H1 (cell line): ENCODE data around the gene HBM. TPM values are rescaled to one million over a fixed set of nuclear protein-coding genes. Genes with fewer than 3 reads are reported as not detected.
A peak's percentile ranks its signal among the peaks of the same experiment; 100 is the strongest.

ENCODE experiments used
- CTCF ChIA-PET: fragments of 300-600 bp; sonication (Branson Sonifier 250); formaldehyde crosslinking; loops from one replicate; lab custom pipeline; 2021; ENCODE audit not compliant: partially characterized antibody; lab: Charles Lee
- POLR2A ChIA-PET: fragments of 300-600 bp; sonication (Branson Sonifier 250); formaldehyde crosslinking; loops from one replicate; lab custom pipeline; 2021; ENCODE audit warnings: inconsistent platforms; ENCODE audit not compliant: partially characterized antibody; lab: Charles Lee
- DNase-seq, 2 experiments: peaks; one replicate each; pipeline versions ENCODE4 v3.0.0 to v3.0.0-alpha.2; 2010 to 2022; ENCODE audit warnings: low spot score in 2 of 2, low read depth in 1 of 2, mixed read lengths in 1 of 2
- FAIRE-seq: peaks from 2 replicates; lab custom pipeline; 2011; peaks lifted over from hg19 to GRCh38; lab: Jason Lieb, UNC
- H2AFZ ChIP-seq: 2 replicates; pipeline ENCODE4 v1.8.1; 2012; ENCODE audit warnings: low read length, inconsistent platforms
- H2AK5ac ChIP-seq: 2 replicates; pipeline ENCODE4 v1.6.1; 2013; ENCODE audit warnings: low read depth, low read length
- H2BK120ac ChIP-seq: replicated peaks from 2 replicates; pipeline ENCODE3; 2013; ENCODE audit warnings: low read depth, low read length, inconsistent platforms
- H2BK12ac ChIP-seq: 2 replicates; pipeline ENCODE4 v1.6.1; 2013; ENCODE audit warnings: low read depth, low read length
- H2BK15ac ChIP-seq: 2 replicates; pipeline ENCODE4 v1.6.1; 2013; ENCODE audit warnings: low read length
- H2BK20ac ChIP-seq: 2 replicates; pipeline ENCODE4 v1.6.1; 2013; ENCODE audit warnings: low read length
- H2BK5ac ChIP-seq: 2 replicates; pipeline ENCODE4 v1.6.1; 2013; ENCODE audit warnings: low read depth, low read length
- H3K14ac ChIP-seq: 2 replicates; pipeline ENCODE4 v1.6.1; 2013; ENCODE audit warnings: inconsistent platforms; ENCODE audit not compliant: insufficient read length
- H3K18ac ChIP-seq: 2 replicates; pipeline ENCODE4 v1.6.1; 2013; ENCODE audit warnings: low read length; ENCODE audit errors: extremely low read depth
- H3K23ac ChIP-seq: 2 replicates; pipeline ENCODE4 v1.6.1; 2013; ENCODE audit warnings: inconsistent platforms; ENCODE audit not compliant: insufficient read length
- H3K23me2 ChIP-seq: 2 replicates; pipeline ENCODE4 v1.6.1; 2013; ENCODE audit warnings: low read depth, low read length
- H3K27ac ChIP-seq: 2 replicates; pipeline ENCODE4 v1.6.1; 2011; ENCODE audit warnings: low read depth, low read length, inconsistent platforms
- H3K27me3 ChIP-seq, 4 experiments: replicated peaks in 1 of 4; 1 replicate in 1 of 4; 2 replicates in 3 of 4; pipeline versions ENCODE4 v1.6.1 to v1.8.1; 2011 to 2013; ENCODE audit warnings: low read length in 3 of 4, mild to moderate bottlenecking in 3 of 4, inconsistent platforms in 2 of 4, mixed read lengths in 2 of 4, moderate library complexity in 1 of 4; ENCODE audit not compliant: control insufficient read depth in 3 of 4, insufficient read depth in 3 of 4; ENCODE audit errors: extremely low read depth in 1 of 4
- H3K36me3 ChIP-seq, 4 experiments: 2 replicates each; pipeline versions ENCODE4 v1.6.1 to v1.8.1; 2011 to 2013; ENCODE audit warnings: mild to moderate bottlenecking in 4 of 4, low read length in 3 of 4, moderate library complexity in 2 of 4, control low read depth in 1 of 4, inconsistent platforms in 1 of 4; ENCODE audit not compliant: insufficient read depth in 4 of 4, control insufficient read depth in 2 of 4
- H3K4ac ChIP-seq: replicated peaks from 2 replicates; pipeline ENCODE3; 2013; ENCODE audit warnings: low read length, low read depth, mixed read lengths, inconsistent platforms; ENCODE audit not compliant: insufficient read length
- H3K4me1 ChIP-seq, 4 experiments: replicated peaks in 1 of 4; 1 replicate in 1 of 4; 2 replicates in 3 of 4; pipeline versions ENCODE4 v1.6.1 to v1.8.1; 2011 to 2013; ENCODE audit warnings: low read length in 3 of 4, inconsistent platforms in 2 of 4, mixed read lengths in 1 of 4; ENCODE audit not compliant: insufficient read depth in 4 of 4, control insufficient read depth in 3 of 4
- H3K4me2 ChIP-seq, 2 experiments: 2 replicates each; pipeline versions ENCODE4 v1.6.1 to v1.8.1; 2011 to 2013; ENCODE audit warnings: low read depth in 2 of 2, low read length in 2 of 2, control low read depth in 1 of 2, inconsistent platforms in 1 of 2, mild to moderate bottlenecking in 1 of 2; ENCODE audit not compliant: insufficient read depth in 1 of 2
- H3K4me3 ChIP-seq, 4 experiments: fragments of 200-600, 300-600 bp in 1 of 4; sonication (generic), shearing (Covaris generic), sonication (Bioruptor Twin) in 1 of 4; 2 replicates each; pipeline versions ENCODE4 v1.5.1 to v1.8.1; 2011 to 2016; ENCODE audit warnings: low read length in 4 of 4, low read depth in 3 of 4, control low read depth in 2 of 4, inconsistent platforms in 2 of 4, mild to moderate bottlenecking in 2 of 4, mixed read lengths in 1 of 4, moderate library complexity in 1 of 4; ENCODE audit not compliant: insufficient read depth in 2 of 4; ENCODE audit errors: extremely low read depth in 1 of 4
- H3K56ac ChIP-seq: replicated peaks from 2 replicates; pipeline ENCODE3; 2013; ENCODE audit warnings: low read depth, mild to moderate bottlenecking, mixed read lengths, low read length, inconsistent platforms; ENCODE audit not compliant: insufficient read length
- H3K79me1 ChIP-seq: 2 replicates; pipeline ENCODE4 v1.6.1; 2013; ENCODE audit warnings: low read depth, low read length, control low read depth
- H3K79me2 ChIP-seq, 2 experiments: 2 replicates each; pipeline versions ENCODE4 v1.6.1 to v1.8.1; 2012 to 2013; ENCODE audit warnings: low read length in 2 of 2, mild to moderate bottlenecking in 2 of 2, inconsistent platforms in 1 of 2; ENCODE audit not compliant: insufficient read depth in 2 of 2, control insufficient read depth in 1 of 2
- H3K9ac ChIP-seq, 4 experiments: replicated peaks in 1 of 4; 1 replicate in 1 of 4; 2 replicates in 3 of 4; pipeline versions ENCODE4 v1.6.1 to v1.8.1; 2011 to 2013; ENCODE audit warnings: low read depth in 3 of 4, low read length in 3 of 4, control low read depth in 2 of 4, mild to moderate bottlenecking in 2 of 4, moderate library complexity in 2 of 4, inconsistent platforms in 1 of 4; ENCODE audit errors: extremely low read depth in 1 of 4
- H3K9me3 ChIP-seq, 2 experiments: 2 replicates each; pipeline versions ENCODE4 v1.6.1 to v1.8.1; 2012 to 2013; ENCODE audit warnings: mild to moderate bottlenecking in 2 of 2, moderate library complexity in 2 of 2, control low read depth in 1 of 2, inconsistent platforms in 1 of 2, low read depth in 1 of 2, low read length in 1 of 2, mixed read lengths in 1 of 2; ENCODE audit not compliant: insufficient read depth in 2 of 2
- H4K20me1 ChIP-seq, 2 experiments: replicated peaks in 1 of 2; 2 replicates each; pipeline versions ENCODE3 to v1.8.1; 2011 to 2013; ENCODE audit warnings: inconsistent platforms in 2 of 2, low read length in 2 of 2, mild to moderate bottlenecking in 1 of 2; ENCODE audit not compliant: insufficient read depth in 2 of 2, control insufficient read depth in 1 of 2
- H4K5ac ChIP-seq: 2 replicates; pipeline ENCODE4 v1.6.1; 2013; ENCODE audit warnings: low read length, low read depth, mixed read lengths, inconsistent platforms; ENCODE audit not compliant: insufficient read length
- H4K8ac ChIP-seq: 2 replicates; pipeline ENCODE4 v1.8.0; 2013; ENCODE audit warnings: mild to moderate bottlenecking, moderate library complexity, low read length, inconsistent platforms; ENCODE audit not compliant: insufficient read depth; ENCODE audit errors: extremely low read depth
- H4K91ac ChIP-seq: replicated peaks from 2 replicates; pipeline ENCODE3; 2013; ENCODE audit warnings: low read length, mixed read lengths, inconsistent platforms; ENCODE audit not compliant: insufficient read length
- EZH2 ChIP-seq: fragments of 200-600 bp; sonication (generic); IDR thresholded peaks from 2 replicates; pipeline ENCODE4 v1.7.1; 2012; ENCODE audit warnings: low read depth, mild to moderate bottlenecking, moderate library complexity, low read length, inconsistent platforms; ENCODE audit not compliant: severe bottlenecking
- FOSL1 ChIP-seq: IDR thresholded peaks from 2 replicates; pipeline ENCODE4 v1.6.1; 2011; ENCODE audit warnings: mild to moderate bottlenecking, low read depth, low read length, moderate library complexity; ENCODE audit not compliant: insufficient read depth
- KDM4A ChIP-seq: IDR thresholded peaks from one replicate; pipeline ENCODE4 v1.7.1; 2012; ENCODE audit warnings: low read depth, mild to moderate bottlenecking, moderate library complexity, low read length, inconsistent platforms; ENCODE audit not compliant: severe bottlenecking
- POLR2A ChIP-seq, 2 experiments: IDR thresholded peaks; 1 replicate in 1 of 2; 2 replicates in 1 of 2; pipeline ENCODE4 v1.6.1; 2011; ENCODE audit warnings: low read depth in 2 of 2, low read length in 2 of 2, mild to moderate bottlenecking in 2 of 2; ENCODE audit errors: control extremely low read depth in 1 of 2
- POLR2AphosphoS5 ChIP-seq: IDR thresholded peaks from 2 replicates; pipeline ENCODE4 v1.6.1; 2011; ENCODE audit warnings: low read depth, low read length
- RNF2 ChIP-seq: fragments of 200-900, 300-1000 bp; sonication (generic); IDR thresholded peaks from 2 replicates; pipeline ENCODE4 v1.7.1; 2016; ENCODE audit warnings: borderline replicate concordance, low read depth, mild to moderate bottlenecking, antibody characterized with exemption, low read length; ENCODE audit not compliant: poor library complexity, severe bottlenecking; ENCODE audit errors: missing control alignments
- RXRA ChIP-seq: IDR thresholded peaks from 2 replicates; pipeline ENCODE4 v1.6.1; 2011; ENCODE audit warnings: low read depth, mild to moderate bottlenecking, low read length, moderate library complexity; ENCODE audit not compliant: insufficient read depth
- YY1 ChIP-seq: IDR thresholded peaks from 2 replicates; pipeline ENCODE4 v1.6.1; 2011; ENCODE audit warnings: low read depth, mild to moderate bottlenecking, low read length
- ZNF274 ChIP-seq: IDR thresholded peaks from 2 replicates; pipeline ENCODE4 v1.7.0; 2012; ENCODE audit warnings: low read length, borderline replicate concordance; ENCODE audit errors: extremely low read depth
- WGBS, 2 experiments: shearing (Covaris generic) in 1 of 2; methylation state at CpG; one replicate each; pipeline versions ENCODE4 v1.1.6 to v1.1.7; 2013 to 2015; ENCODE audit warnings: low lambda C conversion rate in 2 of 2, mixed read lengths in 2 of 2, inconsistent platforms in 1 of 2, low coverage in 1 of 2, missing lambda C conversion rate in 1 of 2; ENCODE audit not compliant: insufficient replicate concordance in 2 of 2, insufficient coverage in 1 of 2, insufficient read length in 1 of 2; ENCODE audit errors: extremely low coverage in 1 of 2, missing lambda C conversion rate in 1 of 2; 5-methylcytosine and 5-hydroxymethylcytosine counted together
- long read RNA-seq, 2 experiments: library from RNA in 1 of 2; library from capped mRNA in 1 of 2; stranded (forward); transcript quantifications; one replicate each; pipeline ENCODE4 v2.0.0, GENCODE V29; 2021; ENCODE audit warnings: inconsistent platforms in 1 of 2
- polyA minus RNA-seq, 3 experiments: library from RNA; depleted of rRNA, polyadenylated mRNA; stranded (reverse); fragments of >200 nt; gene quantifications; 1 replicate in 2 of 3; 2 replicates in 1 of 3; pipeline ENCODE4 v1.2.3, GENCODE V29; 2011
- polyA plus RNA-seq, 7 experiments: library from polyadenylated mRNA; depleted of rRNA in 3 of 7; stranded (reverse) in 5 of 7; unstranded in 2 of 7; fragments of >200 nt in 5 of 7; fragments of 200-250 nt in 2 of 7; gene quantifications; 1 replicate in 5 of 7; 2 replicates in 1 of 7; 4 replicates in 1 of 7; pipeline versions ENCODE4 v1.2.1 to v1.2.3, GENCODE V29; 2011 to 2013; ENCODE audit warnings: missing spikeins in 2 of 7, mixed read lengths in 2 of 7
- total RNA-seq: library from RNA; stranded (reverse); fragmentation: NEBNext Ultra II Directional; extraction: Animal tissue kit (Norgen Biotek cat#: 25700); gene quantifications from 2 replicates; pipeline ENCODE4 v1.2.1, GENCODE V29; 2021

HBM gene
- total RNA-seq (not detected in 2 replicates), polyA plus RNA-seq (2011; rRNA removed) (0.78 and 0.88 TPM in 2 replicates), polyA minus RNA-seq (2011; rRNA and poly(A)+ RNA removed) (not detected in 2 replicates)
- polyA plus RNA-seq (2011; cell fraction: cytosol; rRNA removed), result not detected
- not detected for polyA plus RNA-seq (2011; cell fraction: nucleus; rRNA removed)
- polyA plus RNA-seq (2012, experiment 1 of 2), result not detected in 4 replicates
- polyA plus RNA-seq (2012, experiment 2 of 2), result not detected
- not detected for polyA plus RNA-seq (2013, experiment 1 of 2)
- not detected for polyA plus RNA-seq (2013, experiment 2 of 2)
- polyA minus RNA-seq (2011; cell fraction: cytosol; rRNA and poly(A)+ RNA removed), result not detected
- not detected for polyA minus RNA-seq (2011; cell fraction: nucleus; rRNA and poly(A)+ RNA removed)
- long read RNA-seq, experiment 1, result 0 reads
- long read RNA-seq, experiment 2, result 0 reads

GRCh38 chr16:165539-166374 is at the start of gene HBM:
Gene HBM (plus strand): TSS chr16:165978. CDS start chr16:165998, 20 bp downstream.
- Histone ChIP-seq H3K79me2 (no peaks in the 10 kb centered on the region), H3K18ac (peak within 1 kb of the TSS; percentile 1; the same call in 1 of the 2 replicates), H2BK15ac (0 out of 2 replicates have a peak within 1 kb of the TSS, but pooled peaks have one; percentile 29), H3K27me3 (peaks cover 36 to 64% (median 58%) of the 10 kb centered on the region in 4 experiments), H2AK5ac (no peak within 1 kb of the TSS), H2BK12ac (peak within 1 kb of the TSS; percentile 50; the same call in 1 of the 2 replicates), H3K27ac (no peak within 1 kb of the TSS), H2AFZ (no peak within 1 kb of the TSS), H4K20me1 (peaks cover 2 to 8% of the 10 kb centered on the region in 2 experiments), H3K9ac (no peak within 1 kb of the TSS), H3K4me3 (peak within 1 kb of the TSS; percentile 14 to 59 (median 20); a peak in 7 of 8 replicates), H4K5ac (no peak within 1 kb of the TSS), H3K23ac (no peak within 1 kb of the TSS), H4K91ac (no peak within 1 kb of the TSS), H3K9me3 (no peaks in the 10 kb centered on the region), H3K4ac (no peak within 1 kb of the TSS), H3K4me1 (peaks cover 0 to 20% (median 16%) of the 10 kb centered on the region in 4 experiments; a peak in 6 of 7 replicates), H3K14ac (no peak within 1 kb of the TSS), H3K36me3 (peaks cover 0 to 9% (median 0%) of the 10 kb centered on the region in 4 experiments; a peak in 2 of 8 replicates), H3K4me2 (peak within 1 kb of the TSS; percentile 64 to 78), H3K56ac (no peak within 1 kb of the TSS), H4K8ac (no peak within 1 kb of the TSS), H2BK20ac (no peak within 1 kb of the TSS), H3K79me1 (no peaks in the 10 kb centered on the region), H2BK120ac (no peak within 1 kb of the TSS), H3K23me2 (peaks cover 10% of the 10 kb centered on the region; the same call in 1 of the 2 replicates), H2BK5ac (no peak within 1 kb of the TSS)
- DNase-seq (no peak), FAIRE-seq (no peak)
- ChIA-PET CTCF (interaction anchor here (1.0 to 5.6 kb wide), 7 partner anchors 12 to 69 kb away, joined by 3 to 24 read pairs (median 5); partner anchors contain the start of gene HBQ1), POLR2A (interaction anchor here (3.5 to 5.0 kb wide), 2 partner anchors 12 to 15 kb away, joined by 16 to 29 read pairs; partner anchors contain the start of gene HBQ1)
- 3% methylated on average over 55 of the region's 75 CpGs; no CpG with 5 or more reads in 1 of the 2 experiments for WGBS, 2 experiments
- TF ChIP-seq KDM4A, result peak; percentile 40
- no peak for TF ChIP-seq RXRA
- no peak for TF ChIP-seq POLR2AphosphoS5
- peak; percentile 6 for TF ChIP-seq RNF2
- no peak for TF ChIP-seq POLR2A (IDR thresholded peaks at IDR 0.05; ENCODE audit: control extremely low read depth in 1 of 2, low read depth in 2 of 2, low read length in 2 of 2)
- TF ChIP-seq YY1, result no peak
- TF ChIP-seq EZH2, result peak; percentile 94
- TF ChIP-seq FOSL1, result no peak
- TF ChIP-seq ZNF274, result no peak
